ENCODE measurements around the gene LARGE1.
"Not testable (repeated sequence)": the region's sequence is repeated elsewhere in the genome, so short reads cannot be mapped to it uniquely, and the experiment has no call there.

LARGE1 gene

DNA sequence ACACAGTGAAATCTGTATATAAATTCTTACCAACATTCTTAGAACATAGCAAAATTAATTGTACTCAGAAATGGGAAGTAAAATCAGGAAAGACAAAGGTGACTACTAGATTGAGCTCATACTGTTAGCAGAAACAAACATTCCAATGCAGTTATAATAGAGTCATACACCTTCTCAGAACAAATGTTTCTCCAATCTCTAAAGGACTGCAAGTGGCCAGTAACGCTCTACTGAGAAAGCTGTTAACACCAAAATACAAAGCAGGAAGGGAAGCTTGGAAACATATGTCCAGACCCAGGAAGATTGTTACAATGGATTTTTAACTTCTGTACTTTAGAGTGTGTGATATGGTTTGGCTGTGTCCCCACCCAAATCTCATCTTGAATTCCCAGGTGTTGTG lies 341.5 kb downstream of the LARGE1 start:
- DNase-seq, result no peak

DNA sequence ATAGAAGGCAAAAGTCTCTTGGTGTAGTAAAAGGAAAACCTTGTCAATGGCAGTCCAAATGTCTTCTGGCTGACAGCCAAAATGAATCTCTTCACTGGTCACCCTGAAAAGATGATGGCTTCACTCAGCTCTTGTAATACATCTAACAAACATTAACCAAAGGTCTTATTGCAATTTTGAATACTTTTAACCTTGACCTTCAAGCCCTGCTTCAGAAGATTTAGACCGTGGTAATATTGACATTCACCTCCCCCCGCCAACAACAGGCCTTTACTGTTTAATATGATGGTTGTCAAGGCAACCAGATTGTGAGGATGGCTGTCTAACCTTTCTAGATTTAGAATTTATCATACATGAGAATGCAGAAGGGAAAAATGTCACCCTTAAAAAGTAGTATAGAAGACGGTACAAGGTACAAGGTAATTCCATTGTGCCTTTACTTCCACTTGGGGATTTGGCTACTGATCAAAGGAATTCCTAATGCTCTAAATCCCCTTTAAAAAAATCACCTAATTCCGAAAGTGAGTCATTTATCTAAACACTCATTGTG lies 342.3 kb downstream of the LARGE1 start:
- DNase-seq, result no peak

DNA sequence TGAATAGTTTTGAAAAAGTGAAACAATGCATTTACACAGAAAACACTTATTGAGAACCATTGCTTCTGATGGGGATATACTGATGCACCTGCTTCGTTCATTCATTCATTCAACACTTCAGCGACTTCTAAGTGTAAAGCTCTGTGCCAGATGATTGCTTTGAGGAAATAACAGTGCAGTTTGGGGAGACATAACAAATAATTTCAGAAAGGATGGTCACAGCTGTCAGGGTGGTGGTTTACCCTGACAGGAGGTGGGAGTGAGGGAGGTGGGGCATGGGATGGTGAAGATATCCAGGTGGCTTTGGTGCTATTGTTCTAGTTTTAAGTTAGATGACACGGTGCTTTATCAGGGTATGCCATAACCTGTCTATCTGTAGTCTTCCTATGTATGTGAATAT lies 344.1 kb downstream of the LARGE1 start:
- DNase-seq, result no peak

DNA sequence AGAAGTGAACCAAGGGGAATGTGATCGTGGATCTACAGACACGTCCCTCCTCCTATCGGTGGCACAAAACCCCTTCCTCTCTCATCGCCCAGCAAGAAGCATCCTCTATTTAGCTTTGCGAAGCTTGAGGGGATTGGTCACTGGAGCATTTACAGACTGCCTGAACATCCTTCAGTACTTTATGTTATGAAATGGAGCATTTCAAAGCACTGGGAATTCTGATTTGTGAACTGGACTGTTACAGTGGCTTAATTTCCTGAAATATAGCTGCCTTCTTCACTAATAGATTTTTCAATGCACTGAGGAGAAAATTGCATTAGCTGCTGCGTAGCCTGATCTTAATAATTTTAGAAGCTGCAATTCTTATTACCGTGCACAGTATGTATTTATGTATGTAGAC lies 344.5 kb downstream of the LARGE1 start:
- DNase-seq, result no peak

- no peak for DNase-seq
These were observed 345.2 kb downstream of the LARGE1 start for GRCh38 chr22:33575041-33575440.

GRCh38 chr22:33573479-33573878 lies 346.8 kb downstream of the LARGE1 start:
- DNase-seq, result no peak

GRCh38 chr22:33572086-33572485 lies 348.2 kb downstream of the LARGE1 start:
- DNase-seq, result no peak

DNA sequence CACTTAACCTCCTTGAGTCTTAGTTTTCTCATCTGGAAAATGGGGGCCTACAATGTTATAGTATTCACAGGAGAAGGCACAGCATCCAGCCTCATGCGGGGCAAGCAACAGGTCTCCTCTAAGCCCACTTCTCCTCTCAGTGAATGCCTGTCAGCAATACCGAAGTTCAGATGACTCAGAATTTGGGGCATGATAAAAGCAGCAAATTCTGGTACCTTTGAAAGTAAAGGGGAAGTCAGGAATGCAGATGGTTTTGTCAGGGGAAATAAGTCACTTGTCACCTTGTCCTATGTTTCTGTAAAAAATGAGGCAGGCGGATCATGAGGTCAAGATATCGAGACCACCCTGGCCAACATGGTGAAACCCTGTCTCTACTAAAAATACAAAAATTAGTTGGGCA lies 350.2 kb downstream of the LARGE1 start:
- no peak for DNase-seq

- DNase-seq, result no peak
These were observed 350.7 kb downstream of the LARGE1 start for GRCh38 chr22:33569559-33569958.

DNA sequence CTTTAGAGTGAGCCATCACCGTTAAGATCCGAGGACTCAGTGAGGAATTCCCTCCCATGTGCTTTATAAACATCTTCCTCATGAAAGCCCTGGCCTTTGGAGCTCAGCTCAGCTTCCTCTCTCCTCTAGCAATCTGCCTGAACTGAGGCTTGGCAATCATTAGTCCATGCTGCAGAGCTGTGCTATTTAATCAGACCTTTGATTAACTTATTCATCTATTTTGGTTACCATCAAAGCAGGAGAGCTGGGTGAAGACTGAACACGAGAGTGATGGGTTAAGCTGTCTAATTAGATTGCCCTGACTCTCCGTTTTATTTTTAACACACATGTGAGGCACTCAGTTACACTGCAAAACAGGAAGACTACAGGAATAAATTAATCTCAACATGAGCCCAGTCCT lies 351.3 kb downstream of the LARGE1 start:
- no peak for DNase-seq

GRCh38 chr22:33566495-33566894 lies 353.8 kb downstream of the LARGE1 start:
- DNase-seq, result not testable (repeated sequence)

GRCh38 chr22:33565580-33565995 lies 354.7 kb downstream of the LARGE1 start:
- no peak for DNase-seq

GRCh38 chr22:33564683-33565082 lies 355.6 kb downstream of the LARGE1 start:
- no peak for DNase-seq

GRCh38 chr22:33563220-33563964 lies 356.9 kb downstream of the LARGE1 start:
- DNase-seq, result no peak

DNA sequence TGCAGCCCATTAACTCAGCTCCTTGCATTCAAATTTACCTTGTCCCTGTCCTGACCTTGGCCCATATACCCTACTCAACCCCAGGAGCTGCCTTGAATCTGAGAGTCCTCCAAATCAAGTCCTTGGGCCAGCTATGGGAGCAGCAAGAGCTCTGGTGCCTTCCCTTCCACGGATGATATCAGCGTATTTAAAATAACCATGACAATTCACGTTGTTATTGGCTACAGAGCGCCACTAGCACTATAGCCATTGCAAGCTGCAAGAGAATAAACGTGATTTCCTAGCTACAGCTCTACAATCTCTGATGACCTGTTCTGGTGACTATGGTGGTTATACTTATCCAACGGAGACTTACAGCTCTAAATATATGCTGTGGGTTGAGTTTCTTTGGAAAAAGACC lies 357.8 kb downstream of the LARGE1 start:
- no peak for DNase-seq

DNA sequence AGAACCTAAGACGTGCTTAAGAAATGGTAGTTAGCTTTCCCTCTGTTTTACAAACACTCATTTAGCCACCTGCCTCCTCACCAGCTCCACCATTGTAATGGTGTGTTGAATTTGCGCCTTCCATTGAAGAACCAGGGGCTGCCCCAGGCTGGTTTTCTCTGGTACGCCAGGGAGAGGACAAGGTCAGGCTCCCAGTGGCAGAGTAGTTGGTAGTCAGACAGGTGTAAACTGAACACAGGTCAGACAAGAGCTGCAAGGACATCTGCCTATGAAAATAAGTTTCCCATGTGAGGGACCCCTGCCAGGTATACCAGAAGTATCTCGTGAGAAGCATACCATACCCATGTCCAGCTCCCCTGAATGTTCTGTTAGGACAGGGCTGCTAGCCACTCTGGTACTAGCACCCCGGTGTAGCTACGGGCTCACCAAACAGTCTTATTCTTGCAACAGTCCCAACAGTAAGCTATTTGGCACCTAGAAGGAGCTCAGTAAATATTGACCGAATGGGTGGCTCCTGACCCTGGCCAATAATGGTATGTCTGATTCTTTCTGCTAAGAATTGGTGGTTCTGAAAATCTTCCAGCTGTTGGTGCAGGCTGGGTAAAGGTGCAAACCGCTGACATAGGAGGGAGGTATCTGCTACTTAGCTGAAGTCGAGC lies 359.0 kb downstream of the LARGE1 start:
- no peak for DNase-seq

GRCh38 chr22:33557836-33558235 lies 362.4 kb downstream of the LARGE1 start:
- no peak for DNase-seq

GRCh38 chr22:33555814-33556522 lies 364.3 kb downstream of the LARGE1 start:
- DNase-seq, result no peak

DNA sequence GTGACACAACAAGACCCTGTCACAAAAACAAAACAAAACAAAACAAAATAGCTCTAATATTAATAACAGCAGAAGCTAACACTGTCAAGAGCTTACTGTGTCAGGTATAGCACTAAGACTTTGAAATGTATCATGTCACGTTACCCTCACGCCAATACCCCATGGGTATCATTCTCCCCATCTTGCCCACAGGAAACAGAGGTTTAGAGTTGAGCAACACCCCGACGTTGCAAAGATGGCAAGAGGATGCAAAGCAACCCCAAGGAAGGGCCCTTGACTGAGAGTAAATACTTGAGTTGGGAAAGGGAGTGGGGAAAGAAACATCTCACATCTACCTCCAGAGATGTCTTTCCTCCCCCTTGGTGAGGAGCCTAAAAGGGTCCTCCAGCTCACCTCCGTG lies 366.8 kb downstream of the LARGE1 start:
- DNase-seq, result no peak

GRCh38 chr22:33544707-33545106 lies 375.6 kb downstream of the LARGE1 start:
- DNase-seq, result no peak

GRCh38 chr22:33542722-33543121 lies 377.6 kb downstream of the LARGE1 start:
- no peak for DNase-seq

DNA sequence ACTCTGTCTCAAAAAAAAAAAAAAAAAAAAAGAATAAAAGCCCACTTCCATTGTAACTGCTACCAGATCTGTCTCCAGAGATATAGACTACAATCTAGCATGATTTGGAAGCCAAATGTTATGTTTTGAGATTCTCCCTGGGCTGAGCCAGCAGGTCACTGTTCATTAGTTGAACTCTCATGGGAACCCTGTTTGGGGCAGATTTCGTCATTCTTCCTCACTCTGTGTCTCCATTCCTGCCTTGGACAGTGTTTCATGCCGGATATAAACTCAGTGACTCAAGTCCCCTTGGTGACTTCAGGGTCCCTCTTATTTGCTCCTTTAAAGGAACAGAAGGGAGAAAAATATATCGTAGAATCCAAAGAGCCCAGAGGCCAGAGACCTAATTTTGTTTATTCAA lies 378.1 kb downstream of the LARGE1 start:
- no peak for DNase-seq

DNA sequence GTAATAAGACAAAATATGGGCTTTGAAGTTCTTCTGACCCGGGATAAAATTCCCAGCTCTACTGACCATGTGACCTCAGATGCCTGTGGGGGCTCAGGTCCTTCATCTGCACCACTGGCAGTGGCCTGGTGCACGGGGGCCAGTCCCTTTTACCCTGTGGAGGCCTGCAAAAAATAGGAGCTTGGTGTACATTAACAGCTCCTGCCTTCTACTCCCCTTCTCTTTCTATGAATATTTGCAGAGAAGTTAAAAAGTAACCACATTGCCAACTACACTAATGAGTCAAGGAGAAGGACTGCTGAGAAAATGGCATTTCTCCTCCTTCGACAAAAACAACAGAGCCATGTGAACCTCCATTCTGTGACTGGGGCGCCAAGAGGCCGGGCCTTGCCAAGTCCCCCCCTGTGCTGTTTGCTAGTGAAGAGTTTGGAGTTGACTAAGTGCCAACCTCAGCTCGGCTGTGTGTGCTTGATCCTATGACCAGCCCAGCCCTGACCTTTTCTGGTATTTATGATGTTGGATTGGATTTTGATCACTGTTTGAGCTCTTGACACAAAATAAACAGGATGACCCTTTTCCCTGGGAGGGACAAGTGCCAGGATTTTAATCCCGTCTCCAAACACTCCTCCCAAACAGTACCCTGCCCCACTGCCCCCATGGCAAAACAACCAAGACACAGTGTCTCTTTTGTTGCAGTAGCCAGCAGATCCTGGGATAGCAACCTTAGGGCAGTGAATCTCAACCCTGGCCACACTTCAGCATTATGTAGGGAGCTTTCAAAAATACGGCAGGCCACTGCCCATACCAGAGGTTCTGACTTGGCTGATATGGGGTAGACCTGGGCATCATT lies 380.1 kb downstream of the LARGE1 start:
- DNase-seq, result no peak

Data from activated T-cell treated with anti-CD3 and anti-CD28 coated beads, Interleukin-2, amount 50 U/mL, for 1 hour (primary cell).